ENCODE measurements around the gene ZBTB22.
A peak's percentile ranks its signal among the peaks of the same experiment; 100 is the strongest.

Gene ZBTB22

DNA sequence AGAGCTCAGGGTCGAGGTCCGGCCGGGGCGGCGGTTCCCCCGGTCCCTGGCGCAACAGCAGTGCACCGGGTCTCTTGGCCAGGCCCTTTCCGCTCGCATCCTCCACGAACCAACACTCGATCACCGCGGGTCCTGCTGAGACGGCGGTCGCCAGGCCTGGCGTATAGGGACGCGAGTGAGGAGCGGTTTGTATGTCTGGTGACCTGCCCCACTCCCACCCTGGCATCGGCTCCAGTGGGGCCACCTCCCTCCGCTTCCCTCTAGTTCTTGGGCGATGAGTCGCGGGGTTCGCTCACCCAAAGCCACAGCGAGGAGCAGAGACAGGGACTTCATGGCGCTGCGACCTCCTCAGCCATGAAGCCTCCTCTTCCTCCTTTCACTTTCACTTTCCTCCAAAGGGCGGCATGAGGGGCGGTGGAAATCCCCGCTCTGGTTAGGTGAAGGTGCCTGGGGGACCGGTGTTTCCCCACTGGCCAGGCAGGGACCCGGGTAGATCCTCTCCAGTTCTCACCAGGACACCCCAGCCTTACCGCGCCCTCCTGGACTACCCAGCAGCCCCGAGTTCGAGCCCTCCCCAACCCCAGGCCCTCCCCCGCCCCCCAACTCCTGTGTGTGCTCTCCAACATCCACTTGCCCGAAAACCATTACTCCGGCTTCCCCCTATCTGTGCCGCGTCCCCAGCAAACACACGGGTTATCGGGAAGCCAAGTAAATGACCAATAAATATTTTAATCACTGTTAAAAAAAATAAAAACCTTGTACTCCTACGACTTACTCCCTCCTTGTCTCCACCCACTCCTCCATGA is 3.6 kb downstream of the ZBTB22 start, which contains the start of gene TAPBP:
TAPBP (minus strand) TSS at position 370 of the 806 bp plus-strand sequence; CDS start at position 333, 37 bp downstream.
- POLR2A ChIA-PET = interaction anchor here (0.8 kb wide), 1 partner anchor 42 kb away, joined by 3 read pairs; the partner anchor contains the start of genes RPS18 and VPS52
- TF ChIP-seq, protein P1, sequence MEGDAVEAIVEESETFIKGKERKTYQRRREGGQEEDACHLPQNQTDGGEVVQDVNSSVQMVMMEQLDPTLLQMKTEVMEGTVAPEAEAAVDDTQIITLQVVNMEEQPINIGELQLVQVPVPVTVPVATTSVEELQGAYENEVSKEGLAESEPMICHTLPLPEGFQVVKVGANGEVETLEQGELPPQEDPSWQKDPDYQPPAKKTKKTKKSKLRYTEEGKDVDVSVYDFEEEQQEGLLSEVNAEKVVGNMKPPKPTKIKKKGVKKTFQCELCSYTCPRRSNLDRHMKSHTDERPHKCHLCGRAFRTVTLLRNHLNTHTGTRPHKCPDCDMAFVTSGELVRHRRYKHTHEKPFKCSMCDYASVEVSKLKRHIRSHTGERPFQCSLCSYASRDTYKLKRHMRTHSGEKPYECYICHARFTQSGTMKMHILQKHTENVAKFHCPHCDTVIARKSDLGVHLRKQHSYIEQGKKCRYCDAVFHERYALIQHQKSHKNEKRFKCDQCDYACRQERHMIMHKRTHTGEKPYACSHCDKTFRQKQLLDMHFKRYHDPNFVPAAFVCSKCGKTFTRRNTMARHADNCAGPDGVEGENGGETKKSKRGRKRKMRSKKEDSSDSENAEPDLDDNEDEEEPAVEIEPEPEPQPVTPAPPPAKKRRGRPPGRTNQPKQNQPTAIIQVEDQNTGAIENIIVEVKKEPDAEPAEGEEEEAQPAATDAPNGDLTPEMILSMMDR (IDR thresholded peaks at IDR 0.05; ENCODE audit: control extremely low read depth, extremely low read depth, low read depth, missing control alignments) = no peak
- CTCF ChIA-PET = interaction anchor here (2.0 to 2.7 kb wide), 2 partner anchors 13 to 15 kb away, joined by 15 to 18 read pairs; partner anchors contain the start of gene RGL2
- DNase-seq (ENCODE audit: extremely low spot score) = peak; percentile 90

DNA sequence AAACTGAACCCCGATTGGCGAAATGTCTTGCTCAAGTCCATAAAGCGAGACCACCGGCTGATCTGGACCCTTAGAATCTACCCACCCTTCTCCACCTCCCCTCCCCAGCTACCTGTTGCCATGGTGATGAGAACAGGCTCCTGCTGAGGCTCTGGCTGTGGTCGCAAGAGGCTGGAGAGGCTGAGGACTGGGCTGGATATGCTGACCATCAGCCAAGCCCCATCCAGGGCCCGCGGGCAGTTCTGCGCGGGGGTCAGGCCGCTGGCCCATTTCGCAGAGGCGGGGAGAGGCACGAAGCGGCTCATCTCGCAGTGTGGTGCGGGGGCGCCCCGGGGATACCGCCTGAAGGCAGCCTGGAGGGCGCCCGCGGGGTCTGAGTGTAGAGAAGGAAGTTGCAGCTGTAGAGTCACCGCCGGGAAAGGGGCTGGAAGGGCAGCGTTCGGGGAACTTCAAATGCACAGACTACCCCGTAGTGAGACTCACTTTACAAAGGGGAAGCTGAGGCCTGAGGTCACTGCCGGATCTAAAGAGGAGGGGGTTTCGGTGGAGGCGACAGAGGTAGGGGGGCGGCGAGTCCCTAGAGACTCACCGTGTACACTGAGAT is 4.3 kb downstream of the ZBTB22 start:
- POLR2A ChIA-PET = interaction anchor here (0.5 to 0.8 kb wide), 3 partner anchors 12 to 103 kb away, joined by 3 to 7 read pairs (median 3); partner anchors contain the start of genes RPS18 and VPS52
- TF ChIP-seq, protein P1 (IDR thresholded peaks at IDR 0.05; ENCODE audit: control extremely low read depth, extremely low read depth, low read depth, missing control alignments) = no peak
- DNase-seq (ENCODE audit: extremely low spot score) = no peak

DNA sequence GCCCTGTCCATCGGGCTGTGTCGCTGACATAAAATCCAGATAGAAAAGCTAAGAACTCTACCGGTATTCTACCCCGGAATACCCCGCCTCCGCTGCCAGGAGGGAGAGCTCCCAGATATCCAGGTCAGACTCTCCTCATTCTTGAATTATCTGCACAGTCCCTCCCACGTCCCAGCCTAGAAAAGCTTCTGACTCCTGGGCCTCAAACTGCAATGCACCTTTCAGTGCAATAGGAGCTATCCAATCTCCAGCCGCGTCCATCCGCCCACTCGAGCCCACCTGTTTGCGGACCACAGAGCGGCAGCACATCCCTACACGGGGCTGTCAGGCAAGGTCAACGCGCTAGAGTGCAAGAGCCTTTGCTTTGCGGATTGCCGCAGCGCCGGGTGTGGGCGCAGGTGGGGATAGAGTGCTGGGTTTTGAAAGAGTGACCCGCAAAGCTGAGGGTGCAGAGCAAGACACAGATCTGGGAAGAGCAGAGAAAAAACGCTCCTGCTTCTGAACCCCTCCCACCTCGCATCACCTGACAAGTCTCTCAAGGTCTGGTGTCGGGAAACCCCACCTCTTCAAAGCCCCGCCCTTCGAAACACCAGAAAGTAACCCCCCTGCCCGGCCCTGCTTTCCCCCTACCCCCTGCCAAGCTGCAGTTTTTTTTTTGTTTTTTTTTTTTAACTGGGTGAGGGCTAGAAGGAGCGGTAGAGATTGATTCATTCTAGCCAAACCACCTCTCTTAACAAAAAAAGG is 5.0 kb downstream of the ZBTB22 start:
- POLR2A ChIA-PET = interaction anchor here (0.5 to 1.1 kb wide), 3 partner anchors 11 to 103 kb away, joined by 3 to 7 read pairs (median 3); partner anchors contain the start of gene RGL2
- TF ChIP-seq, protein P1 (IDR thresholded peaks at IDR 0.05; ENCODE audit: control extremely low read depth, extremely low read depth, low read depth, missing control alignments) = peak; percentile 19
- CTCF ChIA-PET = interaction anchor here (0.8 to 2.7 kb wide), 5 partner anchors 9 to 44 kb away, joined by 3 to 18 read pairs (median 4); partner anchors contain the start of gene RGL2
- peak; percentile 88 for DNase-seq (ENCODE audit: extremely low spot score)

More for the DNA sequence above, 4.3 kb downstream of the ZBTB22 start:
- CTCF ChIA-PET = interaction anchor here (0.8 to 2.7 kb wide), 3 partner anchors 8 to 14 kb away, joined by 3 to 18 read pairs (median 15); partner anchors contain the start of gene RGL2

DNA sequence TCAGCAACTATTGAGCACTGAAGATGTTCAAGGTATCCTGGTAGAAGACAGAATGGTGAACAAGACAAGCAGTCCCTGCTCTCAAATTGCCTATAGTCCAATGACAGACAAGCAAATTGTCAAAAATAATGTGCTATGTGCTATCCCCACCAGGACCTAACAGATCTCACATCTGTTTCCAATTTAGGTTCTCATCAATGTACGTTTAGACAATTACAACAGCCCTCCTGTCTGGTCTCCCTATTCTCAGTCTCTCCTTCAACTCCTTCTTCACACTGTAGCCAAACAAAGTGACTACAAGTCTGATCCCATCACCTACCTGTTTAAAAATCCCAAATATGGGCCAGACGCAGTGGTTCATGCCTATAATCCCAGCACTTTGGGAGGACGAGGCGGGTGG is 11.2 kb downstream of the ZBTB22 start:
- POLR2A ChIA-PET = no interaction called here
- DNase-seq (ENCODE audit: extremely low spot score) = no peak
- CTCF ChIA-PET = no interaction called here
- TF ChIP-seq, protein P1 (IDR thresholded peaks at IDR 0.05; ENCODE audit: control extremely low read depth, extremely low read depth, low read depth, missing control alignments) = no peak

DNA sequence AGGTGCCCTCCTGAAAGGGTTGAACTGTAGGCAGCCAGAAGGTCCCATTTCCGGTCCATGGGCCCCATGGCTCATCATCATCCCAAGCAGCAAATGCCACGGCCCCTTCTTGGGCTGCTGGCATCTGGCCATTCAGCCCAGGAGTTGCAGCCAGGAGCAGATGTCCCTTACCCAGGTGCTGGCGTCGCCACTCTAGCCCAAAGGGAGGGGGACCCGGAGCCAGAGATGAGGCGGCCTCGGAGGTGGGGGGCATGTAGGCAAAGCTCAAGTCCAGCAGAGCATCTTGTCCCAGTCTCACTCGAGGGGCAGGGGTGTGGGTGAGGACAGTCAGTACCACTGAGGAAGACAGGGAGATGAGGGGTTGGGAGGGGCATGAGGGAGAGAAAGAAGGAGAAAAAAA is 12.5 kb downstream of the ZBTB22 start:
- POLR2A ChIA-PET = no interaction called here
- no peak for DNase-seq (ENCODE audit: extremely low spot score)
- TF ChIP-seq, protein P1 (IDR thresholded peaks at IDR 0.05; ENCODE audit: control extremely low read depth, extremely low read depth, low read depth, missing control alignments) = no peak

More for the DNA sequence above, 12.5 kb downstream of the ZBTB22 start:
- CTCF ChIA-PET = interaction anchor here (1.6 kb wide), 1 partner anchor 13 kb away, joined by 6 read pairs; the partner anchor contains the start of gene ZBTB22

Data from GM10248 (cell line).